ENCODE data around the gene GSPT2.

The GSPT2 gene

DNA sequence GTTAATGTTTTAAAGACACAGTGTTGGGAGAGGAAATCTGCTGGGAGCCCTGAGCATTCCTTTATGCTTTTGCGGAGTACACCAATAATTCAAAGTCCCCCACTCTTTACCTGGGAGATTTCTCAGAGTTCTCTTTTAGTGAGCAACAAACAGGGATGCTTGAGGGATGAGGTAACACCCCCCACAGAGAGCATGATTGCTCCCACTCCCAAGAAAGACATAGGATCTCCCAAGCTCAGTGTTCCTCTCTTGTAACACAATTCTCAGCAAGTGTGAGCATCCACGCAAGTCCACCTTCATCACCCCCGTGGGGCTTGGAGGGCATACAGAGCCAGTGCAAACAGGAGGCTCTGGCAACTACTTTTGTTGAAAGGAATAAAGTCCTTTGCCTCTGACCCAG lies 36.1 kb downstream of the GSPT2 start:
- in situ Hi-C loops (cut with MboI; ENCODE audit: low sequenced_read_pairs, unreplicated experiment), result no loop called here
- TF ChIP-seq, protein P1, sequence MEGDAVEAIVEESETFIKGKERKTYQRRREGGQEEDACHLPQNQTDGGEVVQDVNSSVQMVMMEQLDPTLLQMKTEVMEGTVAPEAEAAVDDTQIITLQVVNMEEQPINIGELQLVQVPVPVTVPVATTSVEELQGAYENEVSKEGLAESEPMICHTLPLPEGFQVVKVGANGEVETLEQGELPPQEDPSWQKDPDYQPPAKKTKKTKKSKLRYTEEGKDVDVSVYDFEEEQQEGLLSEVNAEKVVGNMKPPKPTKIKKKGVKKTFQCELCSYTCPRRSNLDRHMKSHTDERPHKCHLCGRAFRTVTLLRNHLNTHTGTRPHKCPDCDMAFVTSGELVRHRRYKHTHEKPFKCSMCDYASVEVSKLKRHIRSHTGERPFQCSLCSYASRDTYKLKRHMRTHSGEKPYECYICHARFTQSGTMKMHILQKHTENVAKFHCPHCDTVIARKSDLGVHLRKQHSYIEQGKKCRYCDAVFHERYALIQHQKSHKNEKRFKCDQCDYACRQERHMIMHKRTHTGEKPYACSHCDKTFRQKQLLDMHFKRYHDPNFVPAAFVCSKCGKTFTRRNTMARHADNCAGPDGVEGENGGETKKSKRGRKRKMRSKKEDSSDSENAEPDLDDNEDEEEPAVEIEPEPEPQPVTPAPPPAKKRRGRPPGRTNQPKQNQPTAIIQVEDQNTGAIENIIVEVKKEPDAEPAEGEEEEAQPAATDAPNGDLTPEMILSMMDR (IDR thresholded peaks at IDR 0.05; ENCODE audit: borderline replicate concordance, control extremely low read depth, extremely low read depth, insufficient read depth, missing control alignments), result no peak

DNA sequence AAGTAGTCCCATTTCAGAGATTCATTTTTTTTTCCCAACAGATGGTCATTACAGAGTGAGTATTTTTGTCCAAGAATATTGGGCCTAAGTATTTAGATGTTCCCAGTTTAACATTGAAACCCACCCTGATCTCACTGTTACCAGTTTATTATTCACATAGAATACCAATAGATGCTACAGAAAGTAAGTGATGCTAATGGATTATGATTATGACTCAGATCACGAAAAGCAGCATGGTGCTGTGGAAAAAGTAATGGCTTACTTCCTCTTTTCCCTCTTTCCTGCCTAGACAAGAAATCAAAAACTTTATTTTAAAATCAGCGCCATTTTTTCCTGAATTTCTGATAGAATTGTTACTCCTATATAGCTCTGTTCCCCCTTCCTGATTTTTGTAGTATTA lies 51.9 kb downstream of the GSPT2 start:
- TF ChIP-seq, protein P1 (IDR thresholded peaks at IDR 0.05; ENCODE audit: borderline replicate concordance, control extremely low read depth, extremely low read depth, insufficient read depth, missing control alignments), result no peak
- in situ Hi-C loops (cut with MboI; ENCODE audit: low sequenced_read_pairs, unreplicated experiment), result no loop called here
- DNase-seq (ENCODE audit: low spot score), result no peak

More for the DNA sequence above, 36.1 kb downstream of the GSPT2 start:
- no peak for DNase-seq (ENCODE audit: low spot score)

Measured in GM13976 (cell line).